MM.1S (cell line): ENCODE measurements around the gene UBXN7.

Source experiments
- DNase-seq: peaks from one replicate; pipeline ENCODE4 v3.0.0-alpha.2; 2015
- H2AFZ ChIP-seq: fragments of 300-600 bp; sonication (generic); 2 replicates; pipeline ENCODE4 v1.6.0; 2016; ENCODE audit warnings: antibody characterized with exemption, low read length
- H3F3A ChIP-seq: fragments of 300-600 bp; sonication (generic); 2 replicates; pipeline ENCODE4 v1.6.1; 2016; ENCODE audit warnings: mild to moderate bottlenecking, antibody characterized with exemption, low read length, moderate library complexity, mixed read lengths; ENCODE audit not compliant: insufficient read depth
- H3K27ac ChIP-seq: fragments of 300-600 bp; sonication (generic); 2 replicates; pipeline ENCODE4 v1.5.1; 2016; ENCODE audit warnings: mild to moderate bottlenecking, low read length
- H3K27me3 ChIP-seq: fragments of 300-600 bp; sonication (generic); replicated peaks from 2 replicates; pipeline ENCODE4 v1.6.0; 2016; ENCODE audit warnings: low read length; ENCODE audit not compliant: insufficient read depth
- H3K36me3 ChIP-seq: fragments of 300-600 bp; sonication (generic); replicated peaks from 2 replicates; pipeline ENCODE4 v1.6.1; 2016; ENCODE audit warnings: mild to moderate bottlenecking, low read length, mixed read lengths; ENCODE audit not compliant: insufficient read depth
- H3K4me1 ChIP-seq: fragments of 300-600 bp; sonication (generic); 2 replicates; pipeline ENCODE4 v1.6.1; 2016; ENCODE audit warnings: low read length, mixed read lengths
- H3K4me2 ChIP-seq: fragments of 300-600 bp; sonication (generic); 2 replicates; pipeline ENCODE4 v1.6.0; 2016; ENCODE audit warnings: low read depth, low read length
- H3K4me3 ChIP-seq: fragments of 300-600 bp; sonication (generic); 2 replicates; pipeline ENCODE4 v1.5.1; 2016; ENCODE audit warnings: low read length, mixed read lengths
- H3K79me2 ChIP-seq: fragments of 300-600 bp; sonication (generic); 2 replicates; pipeline ENCODE4 v1.6.1; 2016; ENCODE audit warnings: mixed run types, low read length, mixed read lengths
- H3K9ac ChIP-seq: fragments of 300-600 bp; sonication (generic); 2 replicates; pipeline ENCODE4 v1.6.1; 2016; ENCODE audit warnings: low read length, mixed read lengths
- H3K9me2 ChIP-seq: fragments of 300-600 bp; sonication (generic); replicated peaks from 2 replicates; pipeline ENCODE4 v1.6.1; 2016; ENCODE audit warnings: mild to moderate bottlenecking, low read length, mixed read lengths; ENCODE audit not compliant: insufficient read depth
- H3K9me3 ChIP-seq: fragments of 300-600 bp; sonication (generic); replicated peaks from 2 replicates; pipeline ENCODE4 v1.6.1; 2016; ENCODE audit warnings: mild to moderate bottlenecking, low read length, mixed read lengths; ENCODE audit not compliant: insufficient read depth
- H4K20me1 ChIP-seq: fragments of 300-600 bp; sonication (generic); 2 replicates; pipeline ENCODE4 v1.6.1; 2016; ENCODE audit warnings: mild to moderate bottlenecking, low read length, moderate library complexity, mixed read lengths; ENCODE audit not compliant: insufficient read depth
- EZH2 ChIP-seq: fragments of 300-600 bp; sonication (generic); optimal IDR thresholded peaks from 2 replicates; pipeline ENCODE3; 2017; ENCODE audit warnings: low read depth, mild to moderate bottlenecking, antibody characterized with exemption, low read length, mixed read lengths
- EZH2phosphoT487 ChIP-seq: fragments of 300-600 bp; sonication (generic); IDR thresholded peaks from 2 replicates; pipeline ENCODE4 v1.6.1; 2018; ENCODE audit warnings: antibody characterized with exemption, low read length
- TF ChIP-seq, protein P1 (sequence below): fragments of 300-600 bp; sonication (generic); IDR thresholded peaks from 2 replicates; pipeline ENCODE4 v1.5.1; 2016; ENCODE audit warnings: antibody characterized with exemption, low read length, mixed read lengths

The UBXN7 gene, protein sequence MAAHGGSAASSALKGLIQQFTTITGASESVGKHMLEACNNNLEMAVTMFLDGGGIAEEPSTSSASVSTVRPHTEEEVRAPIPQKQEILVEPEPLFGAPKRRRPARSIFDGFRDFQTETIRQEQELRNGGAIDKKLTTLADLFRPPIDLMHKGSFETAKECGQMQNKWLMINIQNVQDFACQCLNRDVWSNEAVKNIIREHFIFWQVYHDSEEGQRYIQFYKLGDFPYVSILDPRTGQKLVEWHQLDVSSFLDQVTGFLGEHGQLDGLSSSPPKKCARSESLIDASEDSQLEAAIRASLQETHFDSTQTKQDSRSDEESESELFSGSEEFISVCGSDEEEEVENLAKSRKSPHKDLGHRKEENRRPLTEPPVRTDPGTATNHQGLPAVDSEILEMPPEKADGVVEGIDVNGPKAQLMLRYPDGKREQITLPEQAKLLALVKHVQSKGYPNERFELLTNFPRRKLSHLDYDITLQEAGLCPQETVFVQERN

DNA sequence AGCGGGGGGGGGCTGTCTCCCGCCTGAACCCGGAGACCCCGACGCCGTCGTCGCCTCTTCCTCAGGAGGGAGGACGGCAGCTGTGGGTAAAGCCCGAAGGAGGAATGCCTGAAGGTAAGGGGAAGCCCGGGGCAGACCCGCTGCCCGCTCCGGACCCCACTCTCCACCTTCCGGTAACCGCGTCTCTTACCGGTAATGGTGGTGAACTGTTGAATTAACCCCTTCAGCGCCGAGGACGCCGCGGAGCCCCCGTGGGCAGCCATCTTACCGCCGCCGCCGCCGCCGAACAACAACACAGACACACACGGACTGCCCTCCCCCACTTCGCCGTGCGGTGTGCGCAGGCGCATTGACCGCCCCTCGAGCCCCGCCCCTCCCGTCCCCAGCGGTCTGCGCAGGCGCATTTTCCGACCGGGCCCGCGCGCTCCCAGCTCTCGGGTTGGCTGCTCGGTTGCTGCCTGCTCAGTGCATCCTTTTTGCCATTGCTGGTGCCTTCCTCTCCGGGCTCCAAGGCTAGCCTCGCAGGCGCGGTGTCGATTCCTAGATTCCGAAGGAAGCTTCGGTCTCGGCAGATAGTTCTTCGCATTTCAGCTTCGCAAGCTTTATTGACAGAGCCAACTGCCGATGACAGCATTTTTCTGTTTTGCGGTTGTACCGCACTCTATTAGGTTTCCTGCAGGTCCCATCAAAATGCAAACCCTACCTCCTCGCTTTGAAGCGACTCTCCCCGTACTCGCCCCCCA, at the start of gene UBXN7:
UBXN7 (minus strand) TSS at position 291 of the 743 bp plus-strand sequence; CDS start at position 263, 28 bp downstream.
- H3K4me1 ChIP-seq, result 0 out of 2 replicates have a peak, but pooled peaks cover 9% of the 10 kb centered on the region
- no peaks in the 10 kb centered on the region for H3K36me3 ChIP-seq
- peak within 1 kb of the TSS; percentile 66 for H3K9ac ChIP-seq
- no peaks in the 10 kb centered on the region for H3K9me3 ChIP-seq
- H3K4me3 ChIP-seq, result peak within 1 kb of the TSS; percentile 82
- DNase-seq, result peak; percentile 97
- no peak for TF ChIP-seq EZH2phosphoT487
- peaks cover 50% of the 10 kb centered on the region for H3K79me2 ChIP-seq
- no peaks in the 10 kb centered on the region; the same call in 1 of the 2 replicates for H4K20me1 ChIP-seq
- H3K27ac ChIP-seq, result peak within 1 kb of the TSS; percentile 41; the same call in 1 of the 2 replicates
- no peaks in the 10 kb centered on the region for H3K9me2 ChIP-seq
- peaks cover 19% of the 10 kb centered on the region for H3F3A ChIP-seq
- H3K4me2 ChIP-seq, result peak within 1 kb of the TSS; percentile 94
- peak within 1 kb of the TSS; percentile 95 for H2AFZ ChIP-seq
- no peaks in the 10 kb centered on the region for H3K27me3 ChIP-seq

DNA sequence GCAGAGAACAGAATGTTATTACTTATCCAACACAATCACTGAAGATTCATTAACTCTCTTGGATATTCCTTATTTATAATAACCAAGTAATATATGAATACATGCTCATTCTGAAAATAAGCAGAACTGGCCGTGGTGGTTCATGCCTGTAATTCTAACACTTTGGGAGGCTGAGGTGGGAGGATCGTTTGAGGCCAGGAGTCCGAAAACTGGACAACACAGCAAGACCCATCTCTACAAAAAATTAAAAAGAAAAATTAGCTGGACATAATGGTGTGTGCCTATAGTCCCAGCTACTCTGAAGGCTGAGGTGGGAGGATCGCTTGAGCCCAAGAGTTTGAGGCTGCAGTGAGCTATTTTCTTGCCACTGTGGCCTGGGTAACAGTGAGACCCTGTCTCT, 45.5 kb upstream of the UBXN7 start:
- Histone ChIP-seq H3K36me3 (peaks cover 20% of the 10 kb centered on the region; the same call in 1 of the 2 replicates), H3K27ac (no peak overlapping the region), H3K9me2 (no peaks in the 10 kb centered on the region), H3K4me3 (no peak overlapping the region), H3K4me2 (no peak overlapping the region), H3K27me3 (no peaks in the 10 kb centered on the region), H2AFZ (no peak overlapping the region), H3K79me2 (peaks cover 15% of the 10 kb centered on the region; the same call in 1 of the 2 replicates), H3F3A (no peaks in the 10 kb centered on the region), H3K4me1 (no peaks in the 10 kb centered on the region), H3K9ac (no peak overlapping the region), H3K9me3 (no peaks in the 10 kb centered on the region), H4K20me1 (no peaks in the 10 kb centered on the region)
- no peak for DNase-seq
- TF ChIP-seq, protein P1, sequence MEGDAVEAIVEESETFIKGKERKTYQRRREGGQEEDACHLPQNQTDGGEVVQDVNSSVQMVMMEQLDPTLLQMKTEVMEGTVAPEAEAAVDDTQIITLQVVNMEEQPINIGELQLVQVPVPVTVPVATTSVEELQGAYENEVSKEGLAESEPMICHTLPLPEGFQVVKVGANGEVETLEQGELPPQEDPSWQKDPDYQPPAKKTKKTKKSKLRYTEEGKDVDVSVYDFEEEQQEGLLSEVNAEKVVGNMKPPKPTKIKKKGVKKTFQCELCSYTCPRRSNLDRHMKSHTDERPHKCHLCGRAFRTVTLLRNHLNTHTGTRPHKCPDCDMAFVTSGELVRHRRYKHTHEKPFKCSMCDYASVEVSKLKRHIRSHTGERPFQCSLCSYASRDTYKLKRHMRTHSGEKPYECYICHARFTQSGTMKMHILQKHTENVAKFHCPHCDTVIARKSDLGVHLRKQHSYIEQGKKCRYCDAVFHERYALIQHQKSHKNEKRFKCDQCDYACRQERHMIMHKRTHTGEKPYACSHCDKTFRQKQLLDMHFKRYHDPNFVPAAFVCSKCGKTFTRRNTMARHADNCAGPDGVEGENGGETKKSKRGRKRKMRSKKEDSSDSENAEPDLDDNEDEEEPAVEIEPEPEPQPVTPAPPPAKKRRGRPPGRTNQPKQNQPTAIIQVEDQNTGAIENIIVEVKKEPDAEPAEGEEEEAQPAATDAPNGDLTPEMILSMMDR, result no peak
- TF ChIP-seq EZH2phosphoT487 (no peak), EZH2 (no peak)

DNA sequence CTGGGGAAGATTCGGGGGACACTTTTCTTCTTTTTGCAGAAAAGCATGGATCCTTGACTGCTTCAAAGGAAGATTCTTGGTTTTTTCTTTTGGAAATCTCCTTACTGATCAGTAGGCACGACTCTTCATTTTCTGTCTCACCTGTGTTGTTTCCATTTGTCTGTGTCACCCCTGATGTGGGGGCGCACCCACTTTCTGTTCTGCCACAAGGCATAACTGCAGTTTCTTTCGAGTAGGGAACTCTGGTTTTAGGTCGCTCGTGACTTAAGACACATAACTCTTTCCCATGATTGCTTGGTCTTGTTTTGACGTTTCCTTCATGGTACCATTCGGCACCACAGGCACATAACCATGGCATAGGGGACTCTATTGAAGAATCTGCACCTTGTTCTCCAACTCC, 40.1 kb upstream of the UBXN7 start:
- Histone ChIP-seq H2AFZ (no peak overlapping the region), H3K79me2 (peaks cover 31% of the 10 kb centered on the region), H4K20me1 (no peaks in the 10 kb centered on the region), H3F3A (no peaks in the 10 kb centered on the region), H3K4me3 (no peak overlapping the region), H3K9ac (no peak overlapping the region), H3K27ac (no peak overlapping the region), H3K9me3 (no peaks in the 10 kb centered on the region), H3K36me3 (peaks cover 17% of the 10 kb centered on the region; the same call in 1 of the 2 replicates), H3K9me2 (no peaks in the 10 kb centered on the region), H3K4me2 (no peak overlapping the region), H3K4me1 (no peaks in the 10 kb centered on the region), H3K27me3 (no peaks in the 10 kb centered on the region)
- TF ChIP-seq EZH2 (no peak), EZH2phosphoT487 (no peak)
- TF ChIP-seq, protein P1, result no peak
- no peak for DNase-seq
